H54 (cell line): ENCODE measurements around the gene CCDC38.

ENCODE experiments used
- DNase-seq: peaks from one replicate; pipeline ENCODE4 v3.0.0; 2011; ENCODE audit warnings: low spot score, mixed read lengths; ENCODE audit not compliant: insufficient read length
- FAIRE-seq: peaks from 3 replicates; lab custom pipeline; 2011; peaks lifted over from hg19 to GRCh38; lab: Jason Lieb, UNC
- POLR2A ChIP-seq: IDR thresholded peaks from 2 replicates; pipeline ENCODE4 v1.6.1; 2011; ENCODE audit warnings: low read depth, mild to moderate bottlenecking, low read length

CCDC38 gene

DNA sequence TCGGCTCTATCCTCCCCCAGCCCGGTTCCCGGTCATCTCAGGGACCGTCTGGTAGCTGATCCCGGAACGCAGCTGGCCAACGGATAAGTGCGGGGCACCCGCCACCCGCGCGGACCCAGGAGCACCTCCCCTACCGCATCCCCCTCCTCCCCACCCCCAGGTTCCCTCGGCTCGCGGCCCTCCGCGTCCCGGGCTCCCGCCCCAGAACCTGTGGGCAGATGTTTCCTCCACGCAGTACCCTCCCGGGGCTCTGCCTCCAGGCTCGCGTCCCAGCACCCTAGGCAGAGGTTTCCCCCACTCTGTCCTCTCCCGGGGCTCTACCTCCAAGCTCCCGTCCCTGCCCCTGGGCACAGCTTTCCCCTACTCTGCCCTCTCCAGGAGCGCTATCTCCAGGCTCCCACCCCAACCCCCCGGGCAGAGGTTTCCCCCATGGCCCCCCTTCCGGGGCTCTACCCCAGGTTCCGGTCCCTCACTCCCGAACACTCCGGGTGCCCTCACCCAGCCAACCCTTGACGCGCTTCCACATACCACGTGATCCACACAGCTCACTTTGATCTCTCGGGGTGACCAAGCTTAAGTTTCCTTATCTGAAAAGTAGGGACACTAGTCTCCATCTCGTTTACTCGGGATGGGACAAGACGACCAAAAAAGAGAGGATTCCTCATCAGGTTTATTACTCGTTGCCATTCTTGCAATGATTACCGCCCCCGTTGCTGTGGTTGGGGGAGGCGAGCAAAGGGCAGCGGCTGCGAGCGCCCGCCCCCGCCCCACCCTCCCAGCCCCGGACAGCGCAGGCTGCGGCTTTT is at the start of gene CCDC38:
Gene CCDC38, minus strand, starts transcription at position 91 of the 806 bp plus-strand sequence. CDS start 6,105 bp downstream, outside the sequence.
- peak; percentile 85 for FAIRE-seq
- TF ChIP-seq POLR2A: peak; percentile 35; the same call in 1 of the 2 replicates
- peak; percentile 98 for DNase-seq

DNA sequence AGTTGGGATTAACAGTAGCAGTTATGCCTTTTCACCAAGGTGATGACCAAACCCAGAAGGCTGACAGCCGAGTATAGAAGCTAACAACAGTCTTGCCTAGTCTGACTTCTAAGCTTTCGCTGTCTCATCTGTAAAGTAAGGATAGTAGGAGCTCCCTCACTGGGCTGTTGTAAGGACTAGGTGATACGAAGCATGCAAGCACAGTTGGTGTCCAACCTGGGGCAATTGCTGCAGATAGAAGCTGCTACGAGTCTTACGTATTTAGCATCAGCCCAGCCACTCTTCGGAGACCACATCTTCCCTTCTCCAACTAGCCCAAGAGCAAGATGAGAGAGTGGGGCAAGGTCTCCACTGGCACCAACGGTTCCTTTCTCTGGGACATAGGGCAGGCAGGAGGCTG is 47.7 kb upstream of the CCDC38 start:
- no peak for FAIRE-seq
- no peak for DNase-seq
- no peak for TF ChIP-seq POLR2A

DNA sequence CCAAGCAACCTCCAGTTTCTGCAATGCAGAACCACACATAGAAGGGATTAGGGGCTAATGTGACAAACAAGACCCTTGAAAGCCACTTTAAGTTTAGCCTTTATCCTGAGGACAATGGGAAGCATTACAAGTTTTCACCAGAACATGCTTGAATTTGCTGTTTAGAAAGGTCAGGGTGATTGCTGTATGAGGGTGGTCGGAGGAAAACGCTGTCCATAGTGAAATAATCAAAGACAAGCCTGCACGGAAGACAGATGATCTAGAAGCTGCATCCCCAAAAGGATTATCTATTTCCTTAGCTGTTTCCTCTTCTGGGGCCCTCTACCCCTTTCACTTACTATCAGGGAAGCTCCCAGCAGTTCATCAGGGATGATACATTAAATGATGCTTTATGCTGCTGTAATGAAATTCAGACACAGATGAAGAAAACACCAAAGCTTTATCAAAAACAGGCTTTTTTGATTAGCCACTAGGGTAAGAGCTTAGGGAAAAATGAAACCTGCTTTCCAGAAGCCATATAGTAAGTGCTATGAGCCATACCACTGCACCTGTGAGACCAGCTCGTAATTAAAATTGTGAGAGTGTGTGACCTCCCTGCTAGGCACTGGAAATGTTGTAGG is 47.2 kb upstream of the CCDC38 start:
- DNase-seq (no peak), FAIRE-seq (no peak)
- TF ChIP-seq POLR2A: no peak

DNA sequence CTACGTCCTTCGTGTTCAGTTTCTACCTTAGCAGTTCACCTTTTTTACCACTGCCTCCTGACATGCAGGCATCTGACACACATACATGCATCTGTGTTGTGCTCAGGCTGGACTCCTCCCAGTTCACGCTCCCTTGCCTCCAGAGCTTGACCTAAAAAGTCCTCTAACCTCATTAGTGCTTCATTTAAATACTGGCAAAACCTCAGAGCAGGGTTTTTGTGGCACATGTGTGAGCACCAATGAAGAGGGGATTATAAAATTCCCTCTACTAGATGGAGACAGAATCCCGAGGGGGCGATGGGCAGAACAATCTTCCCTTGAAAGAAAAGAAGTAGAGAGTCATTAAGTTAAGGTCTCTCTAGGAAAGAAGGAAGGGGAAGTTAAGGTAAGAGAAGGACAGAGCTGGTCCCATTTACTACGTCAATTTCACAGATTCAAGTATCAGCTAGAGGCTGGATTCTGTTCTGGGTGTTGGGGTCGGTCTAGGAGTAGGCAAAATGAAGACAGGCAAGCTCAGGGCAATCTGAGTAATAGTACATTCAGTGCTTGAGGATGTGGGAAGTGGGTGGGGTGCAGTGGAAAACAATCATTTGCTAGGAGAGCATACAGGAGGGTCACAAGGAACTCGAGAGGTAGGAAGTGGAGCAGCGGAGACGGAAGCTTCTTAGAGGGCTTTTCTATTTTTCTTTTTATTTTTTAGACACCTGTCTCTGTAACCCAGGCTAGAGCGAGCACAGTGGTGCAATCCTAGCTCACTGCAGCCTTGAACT is 46.3 kb upstream of the CCDC38 start:
- FAIRE-seq: no peak
- TF ChIP-seq POLR2A: no peak
- no peak for DNase-seq

DNA sequence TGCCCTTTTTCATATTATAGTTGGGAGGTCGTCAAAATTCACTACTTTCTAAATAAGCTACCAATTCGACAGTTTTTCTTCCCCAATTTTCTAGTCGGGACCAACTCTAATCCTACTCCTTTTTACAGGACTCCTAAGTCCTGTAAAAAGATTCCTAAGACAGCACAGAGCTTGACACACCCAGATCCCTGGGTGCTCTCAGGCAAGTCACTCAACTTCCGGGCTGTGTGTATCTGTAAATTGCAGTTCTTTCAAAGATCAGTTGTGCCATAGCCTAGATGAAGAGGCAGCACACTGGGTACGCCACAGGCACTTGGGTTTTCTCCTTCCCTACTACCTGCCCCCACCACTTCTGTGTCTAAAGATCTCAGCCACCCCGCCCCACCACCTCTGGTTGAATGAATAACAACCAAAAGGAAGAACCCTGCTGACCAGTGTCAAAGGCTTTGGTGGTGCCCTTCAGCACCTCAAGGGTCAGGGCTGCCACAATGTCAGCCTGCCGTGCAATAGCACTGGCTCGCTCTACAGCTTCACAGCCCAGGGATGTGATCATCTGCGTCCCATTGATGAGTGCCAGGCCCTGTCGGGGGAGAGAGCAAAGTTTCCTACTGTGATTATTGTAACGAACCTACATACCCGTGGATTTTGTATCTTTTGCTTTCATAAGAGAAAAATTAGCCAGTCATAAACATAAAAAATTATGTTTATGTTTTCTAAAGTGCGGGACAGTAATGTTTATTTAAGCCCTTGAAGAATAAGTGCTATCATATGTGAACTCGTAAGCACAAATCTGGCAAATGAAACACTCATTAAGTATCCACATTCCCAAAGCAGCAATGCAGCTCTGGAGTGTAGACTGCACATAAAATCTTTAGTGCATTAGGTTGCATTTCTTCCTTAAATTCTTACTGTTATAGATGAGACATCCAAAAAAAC is 44.5 kb upstream of the CCDC38 start:
- DNase-seq (no peak), FAIRE-seq (no peak)
- TF ChIP-seq POLR2A: no peak

DNA sequence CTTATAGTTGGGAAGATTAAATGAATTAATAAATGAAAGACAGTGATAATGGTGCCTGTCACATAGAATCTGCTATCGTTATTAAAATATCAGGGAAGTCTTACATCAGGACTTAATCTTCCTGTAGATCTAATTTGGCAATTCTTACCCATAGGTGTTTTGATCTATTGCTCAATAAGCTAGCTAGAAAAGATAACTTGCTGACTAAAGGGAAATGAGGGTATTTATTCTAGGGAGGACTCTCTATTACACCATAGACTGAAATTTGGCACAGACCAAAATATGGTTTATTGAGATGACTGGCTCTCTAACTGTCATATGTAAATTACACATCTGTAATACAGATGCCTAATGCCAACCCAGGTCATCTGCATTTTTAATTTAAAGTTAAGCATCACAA is 42.3 kb upstream of the CCDC38 start:
- no peak for DNase-seq
- TF ChIP-seq POLR2A: no peak
- FAIRE-seq: no peak

DNA sequence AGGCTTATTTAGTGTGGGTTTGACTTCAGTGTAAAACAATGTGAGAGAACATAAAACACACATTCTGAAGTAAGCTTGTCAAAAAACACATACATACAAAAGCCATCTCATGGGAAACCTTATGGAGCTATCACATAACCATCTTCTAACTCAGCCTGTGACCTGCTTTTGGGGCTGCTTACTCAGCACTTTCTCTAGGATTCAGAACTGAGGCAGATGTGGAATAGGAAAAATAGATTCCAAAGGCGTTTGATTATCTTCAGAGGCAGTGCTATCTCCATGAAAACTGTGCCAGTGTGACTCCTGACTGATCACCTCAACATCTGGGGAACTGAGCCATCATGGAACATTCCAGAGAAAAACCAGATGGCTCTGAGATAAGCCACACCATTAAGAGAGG is 40.2 kb upstream of the CCDC38 start:
- FAIRE-seq (no peak), DNase-seq (no peak)
- no peak for TF ChIP-seq POLR2A

DNA sequence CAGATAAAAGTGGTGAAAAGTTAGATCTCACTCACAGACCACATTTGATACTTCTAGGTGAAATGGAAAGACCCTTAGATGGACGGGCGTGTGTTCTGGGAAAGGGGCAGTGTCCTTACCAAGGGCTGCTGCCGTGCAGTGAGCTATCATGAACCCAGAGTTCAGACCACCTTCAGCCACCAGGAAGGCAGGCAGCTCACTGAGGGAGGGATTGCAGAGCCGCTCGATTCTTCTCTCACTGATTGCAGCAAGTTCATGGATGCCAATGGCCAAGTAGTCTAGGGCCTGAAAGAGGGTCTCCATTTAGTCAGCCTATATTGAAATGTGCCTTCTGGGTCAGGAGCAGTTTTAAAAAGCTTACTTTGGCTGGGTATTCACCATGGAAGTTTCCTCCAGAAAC is 38.0 kb upstream of the CCDC38 start:
- TF ChIP-seq POLR2A: no peak
- FAIRE-seq: no peak
- DNase-seq: no peak

DNA sequence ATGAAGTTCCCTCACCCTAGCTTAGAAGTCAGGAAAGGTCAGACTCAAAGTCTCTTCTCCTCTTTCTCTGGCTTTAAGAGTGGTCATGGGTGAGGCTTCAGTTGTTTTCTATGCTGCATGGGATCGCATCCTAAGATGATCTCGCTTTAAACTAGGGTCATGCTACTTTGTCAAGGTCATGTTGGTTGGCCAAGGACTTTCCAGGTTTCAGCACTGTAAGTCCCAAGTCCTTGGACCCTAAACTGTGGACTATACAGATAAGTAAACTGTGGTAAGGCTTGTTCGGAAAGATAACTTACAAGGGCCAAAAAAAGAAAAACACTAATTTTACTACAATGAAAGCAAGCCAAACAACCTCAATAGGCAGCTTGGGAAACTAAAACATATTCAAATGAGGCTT is 36.4 kb upstream of the CCDC38 start:
- TF ChIP-seq POLR2A: no peak
- DNase-seq: no peak
- no peak for FAIRE-seq

DNA sequence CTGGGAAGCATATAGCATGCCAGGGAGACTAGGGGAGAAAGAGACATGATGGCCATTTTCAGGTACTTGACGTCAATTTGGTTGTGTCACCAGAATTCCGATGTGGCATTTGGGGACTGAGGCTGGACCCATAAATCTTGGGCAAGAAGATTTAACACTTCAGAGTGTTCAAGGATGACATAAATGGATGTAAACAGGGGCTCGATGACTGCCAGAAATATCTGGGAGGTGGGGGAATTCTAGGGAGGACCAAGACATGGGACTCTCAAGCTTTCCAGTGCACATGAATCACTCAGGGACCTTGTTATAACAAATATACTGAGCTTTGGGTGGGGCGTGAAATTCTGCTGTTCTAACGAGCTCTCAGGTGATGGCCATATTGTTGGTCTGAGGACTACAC is 35.9 kb upstream of the CCDC38 start:
- TF ChIP-seq POLR2A: no peak
- no peak for FAIRE-seq
- DNase-seq: no peak

DNA sequence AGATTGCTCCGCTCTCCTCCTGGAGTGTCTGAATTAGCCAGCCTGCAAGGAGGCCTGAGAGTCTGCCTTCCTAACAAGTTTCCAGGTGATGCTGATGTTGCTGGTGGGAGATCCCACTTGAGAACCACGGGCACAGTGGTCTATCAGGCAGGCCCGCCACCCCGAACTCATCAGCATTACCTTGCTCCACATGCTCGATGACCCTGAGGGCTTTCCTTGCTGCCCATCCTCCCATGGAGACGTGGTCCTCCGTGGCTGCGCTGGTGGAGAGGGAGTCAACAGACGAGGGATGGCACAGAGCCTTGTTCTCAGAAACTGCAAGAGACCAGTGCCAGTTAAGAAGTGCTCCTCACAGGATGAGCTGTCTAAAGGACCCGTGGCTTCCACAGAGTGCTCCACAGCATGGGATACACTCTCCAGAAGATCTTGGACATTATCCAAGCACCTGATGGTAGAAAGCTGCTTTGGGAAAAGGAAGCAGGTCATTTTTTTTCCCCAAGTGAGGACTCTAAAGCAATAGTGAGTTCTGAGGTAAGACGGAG is 35.4 kb upstream of the CCDC38 start:
- FAIRE-seq (no peak), DNase-seq (no peak)
- no peak for TF ChIP-seq POLR2A

DNA sequence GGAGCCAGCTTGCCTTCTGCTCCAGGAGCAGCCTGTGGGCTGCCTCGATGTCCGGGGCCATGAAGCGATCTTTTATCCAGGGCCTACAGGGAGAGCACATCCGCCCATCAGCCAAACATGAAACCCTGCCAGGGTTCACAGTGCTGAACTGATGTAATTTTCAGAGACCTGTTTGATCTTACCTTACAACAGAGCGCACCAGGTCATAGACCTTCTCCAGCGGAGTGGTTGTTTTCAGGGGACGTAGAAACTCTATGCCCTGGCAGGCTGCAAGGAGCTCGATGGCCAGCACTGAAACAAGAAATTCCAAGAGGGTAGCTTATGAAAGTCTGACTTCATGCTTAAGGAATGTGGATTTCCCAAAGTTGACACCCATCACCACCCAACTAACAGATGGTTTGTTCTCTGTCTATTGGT is 34.0 kb upstream of the CCDC38 start:
- TF ChIP-seq POLR2A: no peak
- FAIRE-seq (no peak), DNase-seq (no peak)

DNA sequence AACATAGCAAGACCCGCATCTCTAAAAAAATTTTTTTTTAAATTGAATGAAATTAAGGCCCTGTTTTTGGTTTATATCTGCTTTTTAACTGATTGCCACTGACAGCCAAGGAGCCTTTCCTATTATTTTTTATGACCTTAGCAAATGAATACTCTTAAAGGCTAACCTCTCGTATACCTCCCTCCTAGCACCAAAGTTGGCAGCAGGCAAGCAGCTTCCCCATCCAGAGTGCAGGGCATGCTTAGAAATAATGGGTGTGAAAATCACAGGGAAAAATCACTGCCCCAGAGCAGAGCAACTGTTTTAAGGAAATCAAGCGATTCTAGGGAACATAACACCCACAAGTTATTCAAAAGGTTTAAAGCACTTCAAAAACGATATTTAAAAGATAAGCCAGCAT is 33.1 kb upstream of the CCDC38 start:
- DNase-seq (no peak), FAIRE-seq (no peak)
- no peak for TF ChIP-seq POLR2A
